Amygdala (tissue), 56 donors: Measurements from ENCODE around the gene NOTCH1.

Experiments used
- DNase-seq, 56 donors: peaks; one replicate each; lab custom pipeline; 2025; lab: John Stamatoyannopoulos, UW

NOTCH1 gene

DNA sequence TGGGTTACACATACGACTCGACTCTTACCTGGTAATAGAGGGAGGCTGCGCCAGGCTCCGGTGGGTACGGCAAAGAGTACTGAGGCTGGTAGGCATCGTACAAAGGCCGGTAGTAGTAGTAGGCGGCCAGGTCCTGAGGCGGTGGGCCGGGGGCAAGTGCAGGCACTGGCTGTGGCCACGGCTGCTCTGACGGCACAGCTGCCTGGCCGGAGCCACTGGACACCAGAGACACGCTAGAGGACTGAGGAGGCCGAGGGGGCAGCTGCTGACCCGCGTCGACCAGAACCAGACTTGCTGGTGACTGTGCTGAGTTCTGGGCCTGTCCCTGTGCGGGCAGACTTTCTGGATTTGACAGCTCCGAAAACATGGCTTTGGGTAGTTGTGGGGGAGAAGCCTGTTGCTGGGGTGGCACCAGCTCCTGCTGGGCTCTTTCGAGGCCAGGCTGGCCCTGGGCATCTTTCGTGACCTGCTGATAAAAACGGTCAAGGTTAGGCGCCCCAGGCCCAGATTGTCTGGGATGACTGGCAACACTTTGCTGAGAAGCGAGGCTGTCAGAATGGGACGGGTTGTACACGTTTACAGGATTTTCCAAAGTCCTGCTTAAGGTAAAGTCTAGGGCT, 71.7 kb downstream of the NOTCH1 start:
- DNase-seq = no peak

DNA sequence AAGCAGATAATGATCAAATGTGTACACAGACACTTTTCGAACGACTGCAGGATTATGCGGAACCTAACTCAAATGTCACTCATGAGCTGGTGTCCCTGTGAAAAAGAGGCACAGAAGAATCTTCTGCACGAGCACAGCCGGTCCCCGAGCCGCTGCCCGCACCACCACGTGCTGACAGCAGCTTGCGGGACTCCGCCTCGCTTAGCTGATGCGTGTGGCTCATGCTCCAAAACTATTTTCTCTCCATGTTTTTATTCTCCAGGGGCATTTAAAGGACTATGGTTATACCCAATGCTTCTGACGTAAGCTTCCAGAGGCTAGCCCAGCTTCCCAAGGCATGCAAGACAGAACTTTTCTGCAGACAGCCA, 72.5 kb downstream of the NOTCH1 start:
- DNase-seq = no peak

DNA sequence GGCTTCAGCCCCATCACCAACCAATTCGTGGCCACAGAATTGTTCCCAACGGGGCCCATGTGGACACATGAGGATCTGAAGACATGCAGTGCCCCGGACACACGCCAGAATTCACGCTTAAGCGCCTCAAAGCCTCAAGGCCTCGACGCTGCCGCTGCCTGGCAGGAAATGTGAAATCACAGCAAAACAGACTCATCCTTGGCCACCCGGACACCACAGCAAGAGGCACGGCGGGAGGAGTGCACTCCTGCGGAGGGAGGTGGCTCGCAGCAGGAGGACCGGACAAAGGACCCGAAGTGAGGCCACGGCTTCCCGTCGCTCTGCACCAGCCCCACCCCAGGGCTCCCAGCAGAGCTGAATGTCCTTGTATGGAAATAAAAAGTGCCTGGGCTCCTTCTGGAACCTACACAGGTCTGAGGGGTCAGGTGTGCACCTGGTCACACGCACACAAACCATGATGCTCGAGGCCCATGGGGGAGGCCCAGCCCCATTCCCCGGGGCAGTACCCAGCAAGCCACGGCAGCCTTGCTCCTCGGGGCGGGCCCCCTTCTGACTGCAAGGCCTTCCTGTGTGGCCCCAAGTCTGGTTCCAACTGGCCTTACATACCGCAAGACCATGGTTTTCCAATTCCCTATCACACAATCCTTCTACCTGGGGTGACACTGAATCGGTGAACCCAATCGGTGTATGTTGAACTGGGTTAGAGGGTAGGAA, 73.1 kb downstream of the NOTCH1 start:
- DNase-seq = no peak

- no peak for DNase-seq
These were observed 73.9 kb downstream of the NOTCH1 start for GRCh38 chr9:136471802-136472487.

- no peak for DNase-seq
These were observed 74.9 kb downstream of the NOTCH1 start for GRCh38 chr9:136470792-136471469.

DNA sequence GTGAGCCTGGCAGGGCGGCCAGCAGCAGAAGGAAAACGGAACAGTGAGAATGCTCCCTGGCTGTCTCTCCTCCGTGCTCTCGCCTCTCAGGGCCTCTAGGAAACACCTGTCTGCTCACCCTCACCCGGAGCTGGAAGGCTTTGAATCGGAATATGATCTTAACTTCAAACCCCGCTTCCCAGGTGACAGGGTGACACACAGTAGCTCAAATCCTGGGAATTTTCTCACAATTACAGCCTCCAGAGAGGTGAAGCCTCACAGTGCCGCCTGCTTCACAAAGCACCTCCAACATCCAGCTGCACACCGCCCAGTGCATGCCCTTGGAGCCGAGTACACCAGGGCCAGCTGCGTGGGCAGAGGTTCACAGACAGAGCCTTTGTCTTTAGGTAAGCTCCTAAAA, 75.5 kb downstream of the NOTCH1 start:
- no peak for DNase-seq

GRCh38 chr9:136467766-136468165, 78.1 kb downstream of the NOTCH1 start:
- DNase-seq = no peak

GRCh38 chr9:136466155-136466541, 79.7 kb downstream of the NOTCH1 start:
- no peak for DNase-seq

- no peak for DNase-seq
These were observed 80.2 kb downstream of the NOTCH1 start for GRCh38 chr9:136465500-136466154.

GRCh38 chr9:136464241-136464640, 81.6 kb downstream of the NOTCH1 start:
- no peak for DNase-seq

DNA sequence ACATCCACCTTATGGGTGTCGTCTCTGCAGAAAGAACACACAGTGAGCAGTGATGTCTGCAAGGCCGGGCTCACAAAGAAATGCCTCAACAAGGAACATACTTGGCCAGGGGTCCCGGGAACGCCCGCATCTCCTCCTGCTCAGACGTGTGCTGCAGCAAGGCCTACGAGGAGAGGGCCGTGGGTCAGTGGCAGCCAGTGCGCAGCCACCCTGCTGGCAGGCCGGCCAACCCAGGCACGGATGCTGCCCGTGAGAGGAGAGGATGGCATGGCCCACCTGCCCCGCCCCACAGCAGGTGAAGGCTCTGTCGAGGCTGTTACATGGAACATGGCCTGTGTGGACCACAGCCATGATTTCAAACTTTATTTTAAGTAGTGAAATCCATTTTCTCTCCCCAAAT, 82.3 kb downstream of the NOTCH1 start:
- DNase-seq = no peak

DNA sequence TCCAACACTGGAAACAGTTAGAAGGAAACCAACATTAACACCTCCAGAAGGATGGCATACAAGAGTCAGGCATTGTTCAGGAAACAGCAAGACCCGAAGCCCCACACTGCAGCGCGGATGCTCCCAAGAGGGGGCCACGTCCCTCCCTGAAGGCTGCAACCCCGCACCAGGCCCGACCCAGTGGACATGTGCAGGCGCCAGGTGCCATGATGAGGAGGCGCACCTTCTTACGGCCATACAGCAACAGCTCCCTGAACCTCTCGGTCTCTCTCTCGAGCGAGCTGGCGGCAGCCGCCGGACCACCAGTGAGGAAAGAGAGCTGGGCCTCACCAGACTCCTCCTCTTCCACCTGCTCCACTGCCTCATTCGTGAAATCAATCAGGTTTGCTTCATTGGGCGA, 83.2 kb downstream of the NOTCH1 start:
- DNase-seq = no peak

- no peak for DNase-seq
These were observed 85.0 kb downstream of the NOTCH1 start for GRCh38 chr9:136460772-136461325.

GRCh38 chr9:136459425-136459824, 86.4 kb downstream of the NOTCH1 start:
- DNase-seq = no peak

DNA sequence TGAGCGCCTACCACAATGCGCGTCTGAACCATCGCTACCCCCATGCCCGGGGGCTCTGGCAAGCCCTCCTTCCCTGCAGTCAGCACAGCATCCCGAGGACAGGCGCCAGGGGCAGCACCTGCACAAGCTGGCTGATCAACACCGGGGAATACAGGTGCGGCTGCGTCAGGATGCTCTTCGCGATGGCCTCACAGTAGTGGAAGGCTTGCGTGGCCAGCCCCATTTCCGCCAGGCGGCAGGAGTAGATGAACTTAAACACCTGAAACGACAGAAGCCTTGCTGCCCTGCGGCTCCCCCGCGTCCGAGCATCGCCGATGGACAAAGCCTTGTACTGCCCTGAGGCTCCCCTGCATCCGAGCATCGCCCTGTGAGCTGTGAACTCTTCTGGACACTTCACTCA, 88.5 kb downstream of the NOTCH1 start:
- DNase-seq = no peak

DNA sequence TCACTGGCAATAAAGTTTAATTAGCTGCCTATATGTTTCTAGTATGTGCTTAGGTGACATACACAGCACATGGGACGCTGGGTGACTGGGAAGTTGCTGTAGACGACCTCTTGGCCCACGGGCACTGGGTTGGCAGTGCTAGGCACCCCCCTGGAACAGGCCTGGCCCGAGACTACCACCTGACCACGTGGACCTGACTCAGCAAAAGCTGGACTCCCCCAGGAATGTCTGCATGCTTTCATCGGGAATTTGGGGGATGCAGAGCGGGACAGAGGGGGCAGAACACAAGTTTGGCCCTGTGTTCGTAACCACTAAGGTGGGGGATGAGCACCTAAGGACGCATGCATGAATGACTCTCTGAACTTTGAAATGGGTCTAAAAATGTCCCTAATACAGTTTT, 89.6 kb downstream of the NOTCH1 start:
- DNase-seq = no peak

- no peak for DNase-seq
These were observed 90.5 kb downstream of the NOTCH1 start for GRCh38 chr9:136455043-136456002.

DNA sequence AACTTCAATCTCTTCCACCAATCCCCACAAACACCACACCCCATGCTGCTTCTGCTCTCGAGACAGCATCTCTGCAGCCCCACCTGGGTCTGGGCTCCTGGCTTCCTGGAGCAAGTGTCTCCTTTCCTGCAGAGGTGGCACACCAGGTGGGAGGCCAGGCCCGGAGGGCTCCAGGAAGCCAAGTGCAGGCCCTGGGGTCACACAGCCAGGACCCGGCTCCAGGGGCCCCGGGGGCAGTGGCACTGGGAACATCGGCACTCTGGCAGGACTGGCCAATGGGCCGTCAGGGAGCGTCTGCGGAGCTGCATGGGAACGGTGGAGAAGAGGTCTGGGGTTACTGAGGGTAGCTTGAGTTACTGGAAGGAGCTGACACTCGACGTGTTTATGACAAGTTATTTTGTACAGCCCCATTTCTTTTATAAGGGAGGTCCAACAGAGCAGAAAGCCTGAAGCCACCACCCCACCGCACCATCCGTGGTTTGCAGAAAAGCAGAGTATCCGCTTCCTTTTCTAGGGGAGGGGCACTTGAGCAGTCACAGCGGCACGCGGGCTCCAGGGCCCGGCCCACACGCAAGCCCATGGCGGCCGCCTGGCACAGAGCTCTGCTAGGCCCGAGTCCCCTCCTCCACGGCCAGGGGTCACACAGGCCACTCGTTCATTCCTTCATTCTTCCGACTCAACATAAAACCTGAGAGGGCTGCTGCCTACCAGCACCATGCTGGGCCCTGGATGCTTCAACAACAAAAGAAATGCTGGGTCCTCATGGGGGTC, 91.6 kb downstream of the NOTCH1 start:
- DNase-seq = no peak

DNA sequence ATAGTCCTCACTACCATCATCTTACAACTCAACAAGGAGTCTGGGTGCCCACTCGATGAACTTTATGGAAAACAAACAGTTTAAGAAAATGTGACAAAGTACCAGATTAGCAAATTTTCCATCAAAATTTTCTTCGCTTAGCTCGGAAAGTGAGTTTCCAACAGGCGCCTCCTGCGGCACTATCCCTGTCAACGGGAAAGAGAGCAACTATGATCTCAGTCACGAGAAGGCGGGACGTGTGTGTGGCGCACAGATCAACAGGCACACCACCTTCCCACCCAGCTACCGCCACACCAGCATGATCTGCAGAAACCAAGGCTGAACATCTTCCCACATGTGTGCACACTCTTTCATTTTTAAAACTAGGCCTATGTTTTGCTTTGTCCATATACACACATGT, 92.5 kb downstream of the NOTCH1 start:
- no peak for DNase-seq
